ENCODE measurements around the gene MUCL3. TPM values are rescaled to one million over a fixed set of nuclear protein-coding genes. Genes with fewer than 3 reads are reported as not detected.
"Not testable (repeated sequence)": the region's sequence is repeated elsewhere in the genome, so short reads cannot be mapped to it uniquely, and the experiment has no call there.

MUCL3 gene
- total RNA-seq, 1 donor from 2014 or later: under 0.01 TPM

DNA sequence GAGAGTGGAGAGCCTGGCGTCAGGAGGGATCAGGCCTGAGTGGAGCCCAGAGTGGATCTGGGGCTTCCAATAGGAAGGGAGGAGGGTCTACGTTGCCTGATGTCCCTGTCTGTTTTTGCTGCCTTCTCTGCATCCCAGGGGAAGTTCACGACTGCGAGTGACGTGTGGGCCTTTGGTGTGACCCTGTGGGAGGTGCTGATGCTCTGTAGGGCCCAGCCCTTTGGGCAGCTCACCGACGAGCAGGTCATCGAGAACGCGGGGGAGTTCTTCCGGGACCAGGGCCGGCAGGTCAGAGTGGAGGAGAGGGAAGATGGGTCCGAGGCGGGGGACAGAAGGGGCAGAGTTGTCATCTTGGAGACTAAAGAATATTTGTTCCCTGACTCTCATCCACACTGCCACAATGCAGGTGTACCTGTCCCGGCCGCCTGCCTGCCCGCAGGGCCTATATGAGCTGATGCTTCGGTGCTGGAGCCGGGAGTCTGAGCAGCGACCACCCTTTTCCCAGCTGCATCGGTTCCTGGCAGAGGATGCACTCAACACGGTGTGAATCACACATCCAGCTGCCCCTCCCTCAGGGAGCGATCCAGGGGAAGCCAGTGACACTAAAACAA is 41.9 kb upstream of the MUCL3 start:
- TF ChIP-seq, protein P1, sequence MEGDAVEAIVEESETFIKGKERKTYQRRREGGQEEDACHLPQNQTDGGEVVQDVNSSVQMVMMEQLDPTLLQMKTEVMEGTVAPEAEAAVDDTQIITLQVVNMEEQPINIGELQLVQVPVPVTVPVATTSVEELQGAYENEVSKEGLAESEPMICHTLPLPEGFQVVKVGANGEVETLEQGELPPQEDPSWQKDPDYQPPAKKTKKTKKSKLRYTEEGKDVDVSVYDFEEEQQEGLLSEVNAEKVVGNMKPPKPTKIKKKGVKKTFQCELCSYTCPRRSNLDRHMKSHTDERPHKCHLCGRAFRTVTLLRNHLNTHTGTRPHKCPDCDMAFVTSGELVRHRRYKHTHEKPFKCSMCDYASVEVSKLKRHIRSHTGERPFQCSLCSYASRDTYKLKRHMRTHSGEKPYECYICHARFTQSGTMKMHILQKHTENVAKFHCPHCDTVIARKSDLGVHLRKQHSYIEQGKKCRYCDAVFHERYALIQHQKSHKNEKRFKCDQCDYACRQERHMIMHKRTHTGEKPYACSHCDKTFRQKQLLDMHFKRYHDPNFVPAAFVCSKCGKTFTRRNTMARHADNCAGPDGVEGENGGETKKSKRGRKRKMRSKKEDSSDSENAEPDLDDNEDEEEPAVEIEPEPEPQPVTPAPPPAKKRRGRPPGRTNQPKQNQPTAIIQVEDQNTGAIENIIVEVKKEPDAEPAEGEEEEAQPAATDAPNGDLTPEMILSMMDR (IDR thresholded peaks at IDR 0.05; ENCODE audit: insufficient read depth, low read length, severe bottlenecking): no peak
- Histone ChIP-seq H3K36me3 (ENCODE audit: control insufficient read depth, insufficient read depth, low read length) (peaks cover 36% of the 10 kb centered on the region), H3K4me3 (ENCODE audit: low read depth, low read length) (no peak overlapping the region), H3K27me3 (ENCODE audit: control insufficient read depth, insufficient read depth, low read length) (no peaks in the 10 kb centered on the region)
- FAIRE-seq (no peak), DNase-seq (ENCODE audit: low read depth) (no peak)

DNA sequence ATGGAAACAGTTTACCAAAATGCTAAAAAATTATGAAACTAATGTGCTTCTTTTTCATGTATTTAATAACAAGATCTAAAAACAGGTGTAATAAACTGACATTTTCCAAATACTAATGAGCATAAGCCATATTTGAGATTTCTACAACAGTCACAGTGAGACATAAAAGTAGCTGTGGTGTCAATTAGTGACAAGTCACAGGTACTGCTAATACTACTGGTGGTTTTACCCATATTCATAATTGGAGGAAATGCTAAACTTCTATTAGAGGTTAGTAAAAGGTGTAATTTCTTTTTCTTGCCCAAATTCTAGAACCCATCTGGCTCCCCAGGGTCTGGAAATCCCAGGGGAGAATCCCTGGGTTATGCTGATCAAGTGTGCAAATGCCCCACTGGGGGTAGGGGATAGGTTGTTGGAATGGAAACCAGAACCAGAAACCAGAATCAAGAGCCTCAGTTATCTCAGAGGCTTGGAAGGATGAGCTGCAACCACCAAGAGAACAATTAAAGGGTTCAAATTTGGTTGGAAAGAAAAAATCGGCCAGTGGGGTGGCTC is 39.8 kb upstream of the MUCL3 start:
- FAIRE-seq: no peak
- no peaks in the 10 kb centered on the region for H3K27me3 ChIP-seq (ENCODE audit: control insufficient read depth, insufficient read depth, low read length)
- TF ChIP-seq, protein P1 (IDR thresholded peaks at IDR 0.05; ENCODE audit: insufficient read depth, low read length, severe bottlenecking): no peak
- H3K36me3 ChIP-seq (ENCODE audit: control insufficient read depth, insufficient read depth, low read length): peaks cover 21% of the 10 kb centered on the region
- H3K4me3 ChIP-seq (ENCODE audit: low read depth, low read length): no peak overlapping the region
- no peak for DNase-seq (ENCODE audit: low read depth)

DNA sequence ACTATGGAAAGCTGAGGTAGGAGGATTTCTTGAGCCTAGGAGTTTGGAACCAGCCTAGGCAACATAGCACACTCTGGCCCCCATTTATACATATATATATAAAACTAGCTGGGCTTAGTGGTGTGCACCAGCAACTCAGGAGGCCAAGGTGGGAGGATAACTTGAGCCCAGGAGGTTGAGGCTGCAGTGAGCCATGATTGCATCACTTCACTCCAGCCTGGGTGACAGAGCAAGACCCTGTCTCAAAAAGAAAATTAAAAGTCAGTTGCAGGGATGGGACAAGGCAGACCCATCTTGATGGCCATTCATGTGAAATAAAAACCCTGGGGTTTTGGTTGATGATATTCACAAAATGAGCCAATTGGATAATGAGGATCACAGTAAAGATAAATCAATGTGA is 39.3 kb upstream of the MUCL3 start:
- DNase-seq (ENCODE audit: low read depth) (no peak), FAIRE-seq (no peak)
- Histone ChIP-seq H3K27me3 (ENCODE audit: control insufficient read depth, insufficient read depth, low read length) (no peaks in the 10 kb centered on the region), H3K4me3 (ENCODE audit: low read depth, low read length) (no peak overlapping the region), H3K36me3 (ENCODE audit: control insufficient read depth, insufficient read depth, low read length) (peaks cover 20% of the 10 kb centered on the region)
- TF ChIP-seq, protein P1 (IDR thresholded peaks at IDR 0.05; ENCODE audit: insufficient read depth, low read length, severe bottlenecking): no peak

DNA sequence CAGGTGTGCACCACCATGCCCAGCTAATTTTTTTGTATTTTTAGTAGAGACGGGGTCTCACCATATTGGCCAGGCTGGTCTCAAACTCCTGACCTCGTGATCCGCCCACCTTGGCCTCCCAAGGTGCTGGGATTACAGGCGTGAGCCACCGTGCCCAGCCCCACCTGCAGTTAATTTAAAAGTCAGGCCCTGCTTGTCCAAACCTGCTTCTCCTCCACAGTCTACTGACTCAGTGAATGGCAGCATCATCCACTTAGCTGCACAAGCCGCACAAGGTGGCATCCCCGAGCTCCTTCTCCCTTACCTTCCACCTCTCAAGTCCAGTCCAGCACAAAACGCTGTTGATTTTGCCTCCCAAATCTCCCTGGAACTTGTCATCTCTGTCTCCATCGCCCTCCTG is 38.6 kb upstream of the MUCL3 start:
- FAIRE-seq; H3K4me3 ChIP-seq (ENCODE audit: low read depth, low read length); H3K27me3 ChIP-seq (ENCODE audit: control insufficient read depth, insufficient read depth, low read length): not testable (repeated sequence)
- peaks cover 19% of the 10 kb centered on the region for H3K36me3 ChIP-seq (ENCODE audit: control insufficient read depth, insufficient read depth, low read length)
- DNase-seq (ENCODE audit: low read depth): peak; percentile 84

DNA sequence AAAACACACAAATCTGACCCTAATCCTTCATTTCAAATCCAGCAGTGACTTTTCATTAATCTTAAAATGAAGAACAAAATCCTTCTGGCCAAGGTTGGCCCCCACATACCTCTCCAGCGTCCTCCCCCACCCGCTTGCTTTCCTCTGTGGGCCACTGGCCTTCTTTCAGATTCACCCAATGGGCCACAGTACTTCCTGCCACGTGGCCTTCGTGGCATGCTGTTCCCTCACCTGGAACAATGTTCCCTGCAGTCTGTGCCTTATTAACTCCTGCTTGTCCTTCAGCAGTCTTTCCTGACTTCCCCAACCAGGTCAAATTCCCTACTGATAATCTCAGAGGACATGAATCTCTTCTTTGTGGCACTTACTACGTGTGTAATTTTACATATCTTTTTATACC is 38.1 kb upstream of the MUCL3 start:
- DNase-seq (ENCODE audit: low read depth) (no peak), FAIRE-seq (no peak)
- Histone ChIP-seq H3K4me3 (ENCODE audit: low read depth, low read length) (no peak overlapping the region), H3K36me3 (ENCODE audit: control insufficient read depth, insufficient read depth, low read length) (peaks cover 14% of the 10 kb centered on the region), H3K27me3 (ENCODE audit: control insufficient read depth, insufficient read depth, low read length) (no peaks in the 10 kb centered on the region)
- TF ChIP-seq, protein P1 (IDR thresholded peaks at IDR 0.05; ENCODE audit: insufficient read depth, low read length, severe bottlenecking): no peak

DNA sequence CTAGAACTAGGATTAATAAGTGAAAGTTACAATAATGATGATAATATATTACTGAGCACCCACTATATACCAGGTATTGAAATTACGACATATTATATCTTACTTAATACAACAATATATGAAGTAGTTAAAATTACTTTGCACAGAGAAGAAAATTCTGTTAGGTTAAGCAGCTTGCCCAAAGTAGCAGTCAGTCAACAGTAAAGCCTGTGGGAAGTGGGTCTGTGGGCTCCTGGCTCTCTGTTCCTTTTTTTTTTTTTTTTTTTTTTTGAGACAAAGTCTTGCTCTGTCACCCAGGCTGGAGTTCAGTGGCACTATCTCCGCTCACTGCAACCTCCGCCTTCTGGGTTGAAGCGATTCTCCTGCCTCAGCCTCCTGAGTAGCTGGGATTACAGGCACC is 37.5 kb upstream of the MUCL3 start:
- TF ChIP-seq, protein P1 (IDR thresholded peaks at IDR 0.05; ENCODE audit: insufficient read depth, low read length, severe bottlenecking): no peak
- no peak for FAIRE-seq

DNA sequence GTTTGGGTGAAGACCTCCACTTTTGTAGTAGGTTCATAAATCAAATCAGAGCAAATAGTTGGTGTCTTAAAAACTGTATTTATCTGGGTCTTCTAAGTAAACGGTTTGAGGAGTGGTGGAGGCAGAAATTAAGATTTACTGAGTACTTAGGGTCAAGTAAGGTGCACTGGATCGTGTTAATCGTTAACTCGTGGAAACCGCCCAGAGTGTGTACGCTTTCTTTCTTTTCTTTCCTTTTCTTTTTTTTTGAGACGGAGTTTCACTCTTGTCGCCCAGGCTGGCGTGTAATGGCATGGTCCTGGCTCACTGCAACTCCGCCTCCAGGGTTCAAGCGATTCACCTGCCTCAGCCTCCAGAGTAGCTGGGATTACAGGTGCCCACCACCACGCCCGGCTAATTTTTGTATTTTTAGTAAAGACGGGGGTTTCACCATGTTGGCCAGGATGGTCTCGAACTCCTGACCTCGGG is 33.4 kb upstream of the MUCL3 start:
- FAIRE-seq; DNase-seq (ENCODE audit: low read depth); H3K27me3 ChIP-seq (ENCODE audit: control insufficient read depth, insufficient read depth, low read length): not testable (repeated sequence)
- peak overlapping the region; percentile 68 for H3K4me3 ChIP-seq (ENCODE audit: low read depth, low read length)
- peaks cover 11% of the 10 kb centered on the region for H3K36me3 ChIP-seq (ENCODE audit: control insufficient read depth, insufficient read depth, low read length)

More for the DNA sequence above, 37.5 kb upstream of the MUCL3 start:
- Histone ChIP-seq H3K27me3 (ENCODE audit: control insufficient read depth, insufficient read depth, low read length) (no peaks in the 10 kb centered on the region), H3K36me3 (ENCODE audit: control insufficient read depth, insufficient read depth, low read length) (peaks cover 11% of the 10 kb centered on the region), H3K4me3 (ENCODE audit: low read depth, low read length) (no peak overlapping the region)
- DNase-seq (ENCODE audit: low read depth): no peak
